Fibroblast of pulmonary artery (primary cell): ENCODE measurements around the gene DCTN3.

Experiments used
- DNase-seq: peaks from one replicate; pipeline ENCODE4 v3.0.0-alpha.2; 2010; ENCODE audit warnings: low read depth
- H3K4me3 ChIP-seq: replicated peaks from 2 replicates; pipeline ENCODE4 v1.5.1; 2011; ENCODE audit warnings: low read depth, mild to moderate bottlenecking, control low read depth, low read length, moderate library complexity
- TF ChIP-seq, protein P1 (sequence below): IDR thresholded peaks from 2 replicates; pipeline ENCODE4 v1.5.1; 2011; ENCODE audit warnings: mild to moderate bottlenecking, control low read depth, low read length, inconsistent platforms; ENCODE audit errors: missing control alignments

DCTN3 gene

DNA sequence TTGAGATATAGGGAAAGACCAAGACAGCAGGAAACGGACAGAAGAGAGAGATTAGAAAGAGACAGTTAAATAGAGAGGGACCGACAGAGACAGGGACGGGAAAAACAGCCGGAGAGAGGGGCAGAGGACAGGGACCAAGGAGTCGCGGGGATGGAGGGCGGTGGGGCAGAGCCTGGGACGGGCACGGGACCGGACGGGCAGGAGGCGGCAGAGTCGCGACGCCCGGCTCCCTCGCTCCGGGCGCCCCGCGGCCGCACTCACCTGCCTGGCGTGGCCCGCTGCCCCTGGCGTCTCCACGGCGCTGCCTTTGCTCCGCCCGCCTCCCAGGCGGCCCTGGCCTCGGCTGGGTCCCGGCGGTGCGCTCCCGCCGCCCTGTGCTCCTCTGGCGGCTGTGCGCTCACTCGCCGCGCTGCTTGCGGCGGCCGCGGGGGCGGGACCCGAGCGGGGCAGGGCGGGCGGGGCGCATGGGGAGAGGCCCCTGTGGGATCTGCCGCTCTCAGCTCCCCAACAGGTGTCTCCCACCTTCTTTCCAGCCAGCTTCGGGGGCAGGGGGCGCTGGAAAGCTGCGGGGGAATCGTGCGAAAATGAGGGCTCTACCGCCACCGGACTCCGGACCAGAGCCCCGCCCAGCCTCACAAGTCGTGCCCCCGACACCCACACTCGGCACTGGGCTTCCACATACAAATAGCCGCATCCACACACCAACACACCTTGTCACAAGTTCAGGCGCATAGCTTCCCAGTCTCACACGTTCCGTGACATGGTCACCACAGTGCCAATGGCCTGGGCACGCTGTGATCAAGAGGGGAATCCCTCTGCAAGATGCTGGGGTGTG is 8.6 kb upstream of the DCTN3 start, which contains the start of gene ARID3C:
Gene ARID3C, minus strand, starts transcription at position 411 of the 835 bp plus-strand sequence. CDS start 1,052 bp downstream, outside the sequence.
- no peak for DNase-seq
- H3K4me3 ChIP-seq: peak within 1 kb of the TSS; percentile 38
- TF ChIP-seq, protein P1, sequence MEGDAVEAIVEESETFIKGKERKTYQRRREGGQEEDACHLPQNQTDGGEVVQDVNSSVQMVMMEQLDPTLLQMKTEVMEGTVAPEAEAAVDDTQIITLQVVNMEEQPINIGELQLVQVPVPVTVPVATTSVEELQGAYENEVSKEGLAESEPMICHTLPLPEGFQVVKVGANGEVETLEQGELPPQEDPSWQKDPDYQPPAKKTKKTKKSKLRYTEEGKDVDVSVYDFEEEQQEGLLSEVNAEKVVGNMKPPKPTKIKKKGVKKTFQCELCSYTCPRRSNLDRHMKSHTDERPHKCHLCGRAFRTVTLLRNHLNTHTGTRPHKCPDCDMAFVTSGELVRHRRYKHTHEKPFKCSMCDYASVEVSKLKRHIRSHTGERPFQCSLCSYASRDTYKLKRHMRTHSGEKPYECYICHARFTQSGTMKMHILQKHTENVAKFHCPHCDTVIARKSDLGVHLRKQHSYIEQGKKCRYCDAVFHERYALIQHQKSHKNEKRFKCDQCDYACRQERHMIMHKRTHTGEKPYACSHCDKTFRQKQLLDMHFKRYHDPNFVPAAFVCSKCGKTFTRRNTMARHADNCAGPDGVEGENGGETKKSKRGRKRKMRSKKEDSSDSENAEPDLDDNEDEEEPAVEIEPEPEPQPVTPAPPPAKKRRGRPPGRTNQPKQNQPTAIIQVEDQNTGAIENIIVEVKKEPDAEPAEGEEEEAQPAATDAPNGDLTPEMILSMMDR: no peak

DNA sequence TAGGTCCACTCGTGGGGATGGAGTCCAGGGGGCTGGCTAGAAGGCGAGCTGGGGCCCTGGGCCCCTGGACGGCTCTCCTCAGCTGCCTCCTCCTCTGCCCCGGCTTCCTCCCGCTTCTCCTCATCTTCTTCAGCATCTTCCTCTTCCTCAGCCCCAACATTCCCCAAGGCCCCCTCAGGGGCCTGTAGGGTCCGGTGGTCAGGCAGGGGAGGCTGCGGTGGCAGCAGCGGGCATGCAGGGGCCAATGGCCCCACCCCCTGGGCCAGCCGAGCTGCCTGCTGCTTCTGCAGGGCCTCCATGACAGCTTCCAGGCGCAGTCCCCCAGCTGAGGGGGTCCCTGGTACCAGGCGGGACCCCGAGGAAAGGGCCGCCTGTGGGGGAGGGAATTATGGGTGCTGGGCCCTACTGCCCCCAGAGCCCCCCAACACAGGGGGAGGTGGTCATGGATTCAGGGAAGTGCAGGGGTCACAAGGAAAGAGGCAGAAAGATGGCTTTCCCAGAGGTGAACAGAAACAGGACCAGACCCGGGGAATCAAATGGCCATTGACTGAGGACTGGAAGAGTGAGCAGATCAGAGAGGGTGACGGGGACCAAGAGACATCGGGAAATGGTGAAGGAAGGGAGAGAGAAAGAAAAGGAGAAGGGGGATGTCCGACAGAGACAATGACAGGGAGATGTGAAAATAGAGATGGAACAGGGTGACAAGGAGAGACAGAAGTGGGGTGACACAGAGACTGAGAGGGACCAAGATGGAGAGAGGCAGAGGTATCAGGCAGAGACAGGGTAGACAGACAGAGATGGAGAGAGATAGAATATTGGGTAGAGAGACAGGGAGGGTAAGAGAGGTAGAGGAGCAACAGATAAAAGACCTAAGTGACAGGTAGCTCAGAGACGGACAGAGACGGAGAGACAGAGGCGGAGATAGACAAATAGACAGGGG is 7.7 kb upstream of the DCTN3 start:
- no peak for DNase-seq
- TF ChIP-seq, protein P1: no peak
- H3K4me3 ChIP-seq: no peak overlapping the region

DNA sequence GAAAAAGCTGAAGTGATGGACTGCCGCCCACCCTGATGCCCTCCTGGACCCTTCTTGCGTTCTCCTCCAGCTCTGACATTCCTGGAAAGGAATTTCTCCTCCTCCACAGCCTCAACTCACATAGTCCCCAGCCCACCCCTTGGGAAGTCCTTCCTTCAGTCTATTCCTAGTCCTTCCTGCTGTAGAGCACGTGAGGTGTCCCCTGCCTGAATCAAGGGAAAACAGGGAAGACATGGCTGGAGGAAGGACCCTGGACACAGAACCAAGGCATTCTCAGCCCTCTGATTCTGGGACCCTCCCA is 4.8 kb upstream of the DCTN3 start:
- TF ChIP-seq, protein P1: no peak
- no peak overlapping the region for H3K4me3 ChIP-seq
- no peak for DNase-seq

DNA sequence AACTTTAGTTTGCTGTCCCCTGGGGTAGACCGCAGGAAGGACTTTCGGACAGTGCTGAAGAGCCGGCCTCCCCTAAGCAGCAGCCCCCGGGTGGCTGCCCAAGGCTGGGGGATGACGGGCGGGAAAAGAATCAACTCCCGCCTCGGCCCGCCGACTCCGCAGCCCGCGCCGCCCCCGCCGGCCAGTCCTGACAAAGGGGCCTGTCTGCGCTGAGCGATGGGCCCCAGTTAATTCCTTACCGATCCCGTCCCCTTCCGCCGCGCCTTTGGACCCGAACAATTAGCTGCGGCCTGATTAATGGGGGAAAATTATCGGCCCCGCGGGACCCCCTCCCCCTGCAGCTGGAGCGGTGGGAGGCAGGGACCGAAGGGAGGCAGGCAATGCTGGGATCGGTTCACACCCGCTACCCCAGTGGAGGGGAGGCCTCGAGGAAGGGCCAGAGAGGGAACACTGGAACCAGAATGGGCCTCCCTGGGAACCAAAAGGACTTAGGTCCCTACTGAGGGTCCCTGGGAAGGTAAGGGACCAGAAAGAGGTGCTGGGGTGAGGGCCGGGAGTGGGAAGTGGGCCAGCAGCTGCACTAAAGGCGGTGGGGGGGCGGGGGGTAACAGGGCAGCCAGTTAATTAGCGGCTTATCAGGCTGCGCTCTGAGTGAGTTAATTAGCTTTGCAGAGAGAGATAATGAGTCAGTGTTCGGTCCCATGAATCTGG is 4.3 kb upstream of the DCTN3 start:
- no peak overlapping the region for H3K4me3 ChIP-seq
- TF ChIP-seq, protein P1: no peak
- DNase-seq: no peak

DNA sequence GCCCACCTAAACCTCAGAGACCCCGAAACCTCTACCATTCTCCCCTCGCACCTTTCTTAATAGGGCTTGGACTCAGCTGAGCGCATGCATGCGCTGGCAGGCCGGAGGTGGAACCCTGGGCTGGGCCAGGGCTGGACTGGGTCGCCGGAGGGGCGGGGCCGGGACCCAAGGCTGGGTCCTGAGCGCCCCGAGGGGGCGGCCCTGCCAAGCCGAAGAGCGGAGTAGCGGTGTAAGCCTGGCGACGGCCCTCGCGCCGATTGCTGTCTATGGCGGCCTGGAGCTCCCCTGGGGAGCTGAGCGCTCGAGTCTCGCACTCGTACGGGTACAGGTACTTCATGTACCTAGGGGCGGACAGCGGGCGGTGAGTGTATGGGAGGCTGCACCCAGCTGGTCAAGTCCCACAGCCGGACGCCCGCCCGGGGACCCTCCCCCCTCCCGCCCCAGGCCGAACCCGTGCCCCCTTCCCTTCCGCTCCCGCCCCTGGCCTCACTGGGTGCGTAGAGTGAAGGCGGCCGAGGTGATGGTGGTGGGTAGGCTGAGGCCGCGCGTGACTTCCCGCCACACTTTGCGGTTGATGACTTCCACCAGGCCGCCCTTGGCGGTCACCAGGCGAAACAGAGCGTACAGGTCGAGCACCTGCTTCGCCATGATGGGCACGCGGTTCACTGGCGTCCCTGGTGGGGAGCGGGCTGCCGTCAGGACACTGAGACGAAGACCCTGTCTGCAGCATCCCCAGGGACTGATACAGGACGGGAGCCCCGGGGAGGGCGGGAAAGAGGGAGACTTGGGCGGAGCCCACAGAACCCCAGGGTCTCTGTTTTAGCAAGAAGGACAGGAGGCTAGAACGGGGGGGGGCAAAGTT is 3.3 kb upstream of the DCTN3 start:
- DNase-seq: no peak
- no peak overlapping the region for H3K4me3 ChIP-seq
- TF ChIP-seq, protein P1: no peak

DNA sequence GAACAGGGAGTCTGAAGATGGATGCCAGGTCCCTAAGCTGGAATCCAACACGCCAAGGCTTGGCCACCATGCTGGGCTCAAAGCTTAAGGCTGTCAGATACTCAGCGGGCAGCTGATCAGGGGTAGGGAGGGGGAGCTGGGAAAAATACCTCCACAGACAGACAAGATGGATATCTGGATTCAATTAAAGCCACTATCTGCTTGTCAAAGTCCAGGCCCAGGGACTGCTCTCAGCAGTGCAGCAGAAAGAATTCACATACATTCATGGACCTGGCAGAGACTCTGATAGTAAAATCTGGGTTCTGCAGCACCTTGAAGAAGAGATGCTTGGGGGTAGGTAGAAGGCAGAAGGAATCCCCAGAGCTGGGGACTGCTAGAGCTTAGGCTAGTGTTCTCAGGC is 5.2 kb downstream of the DCTN3 start:
- TF ChIP-seq, protein P1: no peak
- H3K4me3 ChIP-seq: no peak overlapping the region

More for the DNA sequence above, 5.2 kb downstream of the DCTN3 start:
- DNase-seq: no peak
